Islet of Langerhans (tissue), 1 donor: ENCODE results near the gene YTHDF2.

Experiments used
- FAIRE-seq: peaks from one replicate; lab custom pipeline; 2011; peaks lifted over from hg19 to GRCh38; lab: Jason Lieb, UNC

YTHDF2 gene

GRCh38 chr1:28801461-28801860 lies 64.7 kb downstream of the YTHDF2 start:
- FAIRE-seq = no peak

- no peak for FAIRE-seq
These were observed 66.3 kb downstream of the YTHDF2 start for GRCh38 chr1:28803051-28803450.

GRCh38 chr1:28803662-28804061 lies 66.9 kb downstream of the YTHDF2 start:
- FAIRE-seq = no peak

- no peak for FAIRE-seq
These were observed 67.3 kb downstream of the YTHDF2 start for GRCh38 chr1:28804071-28804470.

GRCh38 chr1:28807046-28807445 lies 70.3 kb downstream of the YTHDF2 start:
- no peak for FAIRE-seq

- no peak for FAIRE-seq
These were observed 71.2 kb downstream of the YTHDF2 start for GRCh38 chr1:28807986-28808385.

GRCh38 chr1:28811369-28811765 lies 74.6 kb downstream of the YTHDF2 start:
- FAIRE-seq = no peak

- FAIRE-seq = no peak
These were observed 75.3 kb downstream of the YTHDF2 start, which contains the start of gene OPRD1 for GRCh38 chr1:28811766-28812668. TSS of gene OPRD1 (plus strand) at chr1:28812170. CDS start at chr1:28812384, 214 bp downstream.

GRCh38 chr1:28812669-28813468 lies 76.1 kb downstream of the YTHDF2 start:
- FAIRE-seq = no peak

- FAIRE-seq = no peak
These were observed 77.3 kb downstream of the YTHDF2 start for GRCh38 chr1:28813931-28814465.

GRCh38 chr1:28815533-28816185 lies 78.9 kb downstream of the YTHDF2 start:
- no peak for FAIRE-seq

- FAIRE-seq = no peak
These were observed 80.4 kb downstream of the YTHDF2 start for GRCh38 chr1:28817133-28817532.

GRCh38 chr1:28819020-28819419 lies 82.3 kb downstream of the YTHDF2 start:
- no peak for FAIRE-seq
